Measurements from ENCODE around the gene WDR36. TPM values are rescaled to one million over a fixed set of nuclear protein-coding genes. Genes with fewer than 3 reads are reported as not detected.

WDR36 gene
- polyA plus RNA-seq, 3 donors, result 7.2 to 8.7 (median 8.2) TPM

- Histone ChIP-seq H3K4me3 (replicated peaks in 1 of 3; ENCODE audit: low read depth in 2 of 3, low read length in 3 of 3) (no peak overlapping the region), H3K4me1 (ENCODE audit: control insufficient read depth in 1 of 2, insufficient read depth in 2 of 2, low read length in 2 of 2) (peaks cover 23 to 31% of the 10 kb centered on the region in 2 donors), H4K20me1 (ENCODE audit: insufficient read depth, low read length) (peaks cover 10% of the 10 kb centered on the region), H3K27ac (ENCODE audit: low read depth in 1 of 2, low read length in 2 of 2) (no peak overlapping the region), H3K4me2 (replicated peaks; ENCODE audit: extremely low read depth, low read length, poor library complexity, severe bottlenecking) (no peak overlapping the region), H2AFZ (ENCODE audit: insufficient read depth, low read depth, low read length, poor library complexity, severe bottlenecking) (no peak overlapping the region), H3K27me3 (ENCODE audit: control insufficient read depth in 2 of 2, insufficient read depth in 2 of 2, low read length in 2 of 2) (no peaks in the 10 kb centered on the region), H3K9ac (ENCODE audit: insufficient read depth, low read length, poor library complexity, severe bottlenecking) (no peak overlapping the region), H3K36me3 (replicated peaks in 1 of 2; ENCODE audit: control insufficient read depth in 1 of 2, insufficient read depth in 2 of 2, low read length in 2 of 2) (peaks cover 44 to 56% of the 10 kb centered on the region in 2 donors), H3K79me2 (ENCODE audit: insufficient read depth, low read length) (peaks cover 39% of the 10 kb centered on the region), H3K9me3 (replicated peaks in 1 of 2; ENCODE audit: control insufficient read depth in 1 of 2, insufficient read depth in 1 of 2, low read length in 2 of 2) (no peaks in the 10 kb centered on the region)
- H3K4me1 Mint-ChIP-seq, result peaks cover 30% of the 10 kb centered on the region
- no peak overlapping the region for H3K4me3 Mint-ChIP-seq
- H3K27me3 Mint-ChIP-seq (ENCODE audit: low read depth in 3 of 3), result no peaks in the 10 kb centered on the region
- H3K9me3 Mint-ChIP-seq, result no peaks in the 10 kb centered on the region
- no CpG with 5 or more reads among the region's 1 CpG for WGBS (ENCODE audit: insufficient coverage)
- intact Hi-C loops (cut with micrococcal nuclease), result loop anchor here in 1 of 2 donors (10.0 kb wide), 2 partner anchors 361 to 1069 kb away; partner anchors contain the start of gene SLC25A46
- H3K27ac Mint-ChIP-seq, result peak overlapping the region in 4 of 7 donors; percentile 30 to 60 (median 50)
- TF ChIP-seq CTCF (IDR thresholded peaks at IDR 0.05), result no peak
- H3K36me3 Mint-ChIP-seq, result peaks cover 36 to 40% of the 10 kb centered on the region in 2 donors
- peak in 1 of 3 donors; percentile 14 for DNase-seq
Measured at GRCh38 chr5:111095982-111096381, 3.8 kb downstream of the WDR36 start.

GRCh38 chr5:111099058-111099778 is 7.1 kb downstream of the WDR36 start:
- H3K79me2 ChIP-seq (ENCODE audit: insufficient read depth, low read length), result peaks cover 18% of the 10 kb centered on the region
- no peak overlapping the region for H3K4me3 Mint-ChIP-seq
- no peaks in the 10 kb centered on the region for H3K9me3 Mint-ChIP-seq
- no peaks in the 10 kb centered on the region for H3K27me3 ChIP-seq (ENCODE audit: control insufficient read depth in 2 of 2, insufficient read depth in 2 of 2, low read length in 2 of 2)
- intact Hi-C loops (cut with micrococcal nuclease), result loop anchor here in 1 of 2 donors (10.0 kb wide), 2 partner anchors 364 to 1066 kb away; partner anchors contain the start of gene SLC25A46
- no peak overlapping the region for H3K4me3 ChIP-seq (replicated peaks in 1 of 3; ENCODE audit: low read depth in 2 of 3, low read length in 3 of 3)
- no peak overlapping the region for H3K4me2 ChIP-seq (replicated peaks; ENCODE audit: extremely low read depth, low read length, poor library complexity, severe bottlenecking)
- peaks cover 57 to 62% of the 10 kb centered on the region in 2 donors for H3K36me3 Mint-ChIP-seq
- DNase-seq, result no peak
- peaks cover 74 to 89% of the 10 kb centered on the region in 2 donors for H3K36me3 ChIP-seq (replicated peaks in 1 of 2; ENCODE audit: control insufficient read depth in 1 of 2, insufficient read depth in 2 of 2, low read length in 2 of 2)
- peaks cover 0 to 2% (median 0%) of the 10 kb centered on the region in 3 donors for H3K27me3 Mint-ChIP-seq (ENCODE audit: low read depth in 3 of 3)
- H3K9ac ChIP-seq (ENCODE audit: insufficient read depth, low read length, poor library complexity, severe bottlenecking), result no peak overlapping the region
- no peak for TF ChIP-seq CTCF (IDR thresholded peaks at IDR 0.05)
- H3K27ac ChIP-seq (ENCODE audit: low read depth in 1 of 2, low read length in 2 of 2), result no peak overlapping the region
- no peaks in the 10 kb centered on the region for H4K20me1 ChIP-seq (ENCODE audit: insufficient read depth, low read length)
- H3K9me3 ChIP-seq (replicated peaks in 1 of 2; ENCODE audit: control insufficient read depth in 1 of 2, insufficient read depth in 1 of 2, low read length in 2 of 2), result no peaks in the 10 kb centered on the region
- peaks cover 12% of the 10 kb centered on the region for H3K4me1 Mint-ChIP-seq
- whole genome bisulfite sequencing (ENCODE audit: insufficient coverage), result no CpG with 5 or more reads among the region's 1 CpG
- no peak overlapping the region for H3K27ac Mint-ChIP-seq
- no peak overlapping the region for H2AFZ ChIP-seq (ENCODE audit: insufficient read depth, low read depth, low read length, poor library complexity, severe bottlenecking)
- H3K4me1 ChIP-seq (ENCODE audit: control insufficient read depth in 1 of 2, insufficient read depth in 2 of 2, low read length in 2 of 2), result peaks cover 5 to 7% of the 10 kb centered on the region in 2 donors

Measured in CD14-positive monocyte (primary cell).